ENCODE results near the gene B9D1.

The B9D1 gene, protein sequence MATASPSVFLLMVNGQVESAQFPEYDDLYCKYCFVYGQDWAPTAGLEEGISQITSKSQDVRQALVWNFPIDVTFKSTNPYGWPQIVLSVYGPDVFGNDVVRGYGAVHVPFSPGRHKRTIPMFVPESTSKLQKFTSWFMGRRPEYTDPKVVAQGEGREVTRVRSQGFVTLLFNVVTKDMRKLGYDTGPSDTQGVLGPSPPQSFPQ

GRCh38 chr17:19362277-19363113 is at the start of gene B9D1:
B9D1 (minus strand) TSS chr17:19362723; CDS start chr17:19362569, 154 bp downstream.
- DNase-seq, result peak; percentile 92

DNA sequence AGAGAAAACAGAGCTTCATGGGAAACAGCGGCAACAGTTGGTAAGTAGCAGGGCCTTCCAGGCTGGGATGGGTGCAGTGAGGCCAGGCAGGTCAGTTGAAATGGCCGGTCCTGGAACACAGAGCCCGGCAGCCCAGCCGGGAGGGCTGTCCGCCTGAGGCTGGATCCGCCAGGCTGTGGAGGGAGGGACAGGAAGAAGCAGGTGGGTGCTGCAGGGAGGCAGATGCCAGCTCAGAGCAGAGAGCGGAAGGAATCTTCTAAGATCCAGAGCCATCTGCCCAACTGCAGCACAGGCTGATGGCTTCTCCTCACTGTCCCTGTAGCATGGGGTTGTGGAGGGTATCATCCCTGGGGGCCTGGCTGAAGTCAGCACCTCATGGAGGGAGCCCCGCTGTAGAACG is 49.1 kb upstream of the B9D1 start:
- DNase-seq, result peak; percentile 94

DNA sequence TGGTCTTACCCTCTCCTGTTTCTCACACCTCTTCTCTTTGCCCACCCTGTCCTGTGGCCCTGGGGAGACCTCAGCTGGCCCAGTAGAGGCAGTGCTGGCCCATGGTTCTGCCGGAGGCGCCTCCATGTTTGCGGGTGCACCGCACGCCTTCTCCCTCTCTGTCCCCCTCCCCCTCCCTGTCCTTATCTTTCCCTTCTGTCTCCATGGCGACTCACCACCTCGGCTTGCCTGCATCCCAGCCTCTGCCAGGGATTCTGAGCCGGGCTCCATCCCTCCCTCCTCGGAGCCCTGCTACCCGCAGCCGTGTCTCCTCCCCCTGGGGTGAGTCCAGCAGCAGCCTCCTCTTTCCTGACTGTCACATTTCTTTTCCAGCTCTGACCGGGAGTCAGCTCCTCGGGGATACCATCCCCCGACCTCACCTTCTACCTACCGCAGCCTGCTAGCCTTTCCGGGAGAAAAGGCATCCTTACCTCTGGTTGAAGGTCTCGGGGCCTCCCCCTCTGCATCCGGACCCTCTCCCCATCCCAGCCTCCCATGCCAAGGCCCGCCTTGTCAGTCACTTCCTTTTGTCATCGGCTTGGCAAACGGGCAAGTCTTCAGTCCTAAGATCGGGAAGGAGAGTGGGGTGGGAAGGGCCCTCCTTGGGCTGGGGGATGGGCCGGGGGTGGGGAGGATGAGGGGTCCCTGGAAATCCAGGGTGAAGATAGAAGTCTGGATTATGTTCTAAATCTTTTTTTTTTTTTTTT is 48.5 kb upstream of the B9D1 start, which contains the start of gene RNF112:
Gene RNF112 (plus strand): TSS at position 358 of the 746 bp plus-strand sequence. CDS start 177 bp downstream, at position 535.
- peak; percentile 51 for DNase-seq

DNA sequence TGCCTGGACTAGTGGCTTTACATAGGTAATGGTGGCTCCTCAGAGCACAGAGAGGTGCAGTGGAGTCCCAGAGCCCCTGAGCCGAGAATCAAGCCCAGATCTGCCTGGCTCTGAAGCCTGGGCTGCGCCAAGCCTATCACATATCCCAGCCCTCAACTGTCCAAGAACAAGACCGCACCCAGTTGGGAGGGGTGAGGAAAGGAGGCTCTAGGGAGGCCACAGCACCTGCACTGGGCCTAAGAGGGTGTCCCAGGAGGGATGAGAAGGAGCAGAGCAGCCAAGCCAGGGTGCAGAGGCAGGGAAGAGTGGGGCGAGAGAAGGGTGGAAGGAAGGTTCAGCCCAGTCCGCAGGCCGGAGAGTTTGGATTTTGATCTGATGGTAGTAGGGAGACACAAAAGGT is 47.6 kb upstream of the B9D1 start:
- DNase-seq, result no peak

- DNase-seq, result no peak
These were observed 47.0 kb upstream of the B9D1 start for GRCh38 chr17:19409509-19409908.

DNA sequence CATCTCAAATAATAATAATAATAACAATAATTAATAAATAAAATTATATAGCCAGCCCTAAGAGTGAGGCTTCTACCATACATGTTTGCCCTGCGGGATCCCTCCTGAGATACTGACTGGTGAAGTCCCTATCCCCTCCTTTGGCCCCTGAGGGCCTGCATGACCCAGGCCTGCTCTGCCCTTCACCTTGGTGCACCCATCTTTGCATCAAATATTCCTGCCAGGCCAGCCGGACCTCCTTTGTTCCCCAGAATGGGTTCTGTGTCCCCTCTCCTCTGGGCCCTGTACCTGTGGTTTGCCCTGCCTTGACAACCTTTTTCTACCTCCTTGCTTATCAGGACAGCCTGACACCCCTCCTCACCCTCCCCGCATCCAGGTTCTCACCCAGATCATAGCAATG is 46.5 kb upstream of the B9D1 start:
- DNase-seq, result no peak

DNA sequence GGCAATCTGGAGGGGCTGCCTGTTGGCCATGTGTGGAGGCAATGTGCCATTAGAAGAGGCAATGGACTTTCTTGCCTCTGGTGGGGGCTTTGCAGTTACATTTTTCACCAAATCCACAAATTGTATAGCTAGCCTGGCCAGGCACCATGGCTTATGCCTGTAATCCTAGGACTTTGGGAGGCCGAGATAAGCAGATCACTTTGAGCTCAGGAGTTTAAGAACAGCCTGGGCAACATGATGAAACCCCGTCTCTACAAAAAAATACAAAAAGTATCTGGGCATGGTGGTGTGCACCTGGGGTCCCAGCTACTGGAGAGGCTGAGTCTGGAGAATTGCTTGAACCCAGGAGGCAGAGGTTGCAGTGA is 45.8 kb upstream of the B9D1 start:
- no peak for DNase-seq

DNA sequence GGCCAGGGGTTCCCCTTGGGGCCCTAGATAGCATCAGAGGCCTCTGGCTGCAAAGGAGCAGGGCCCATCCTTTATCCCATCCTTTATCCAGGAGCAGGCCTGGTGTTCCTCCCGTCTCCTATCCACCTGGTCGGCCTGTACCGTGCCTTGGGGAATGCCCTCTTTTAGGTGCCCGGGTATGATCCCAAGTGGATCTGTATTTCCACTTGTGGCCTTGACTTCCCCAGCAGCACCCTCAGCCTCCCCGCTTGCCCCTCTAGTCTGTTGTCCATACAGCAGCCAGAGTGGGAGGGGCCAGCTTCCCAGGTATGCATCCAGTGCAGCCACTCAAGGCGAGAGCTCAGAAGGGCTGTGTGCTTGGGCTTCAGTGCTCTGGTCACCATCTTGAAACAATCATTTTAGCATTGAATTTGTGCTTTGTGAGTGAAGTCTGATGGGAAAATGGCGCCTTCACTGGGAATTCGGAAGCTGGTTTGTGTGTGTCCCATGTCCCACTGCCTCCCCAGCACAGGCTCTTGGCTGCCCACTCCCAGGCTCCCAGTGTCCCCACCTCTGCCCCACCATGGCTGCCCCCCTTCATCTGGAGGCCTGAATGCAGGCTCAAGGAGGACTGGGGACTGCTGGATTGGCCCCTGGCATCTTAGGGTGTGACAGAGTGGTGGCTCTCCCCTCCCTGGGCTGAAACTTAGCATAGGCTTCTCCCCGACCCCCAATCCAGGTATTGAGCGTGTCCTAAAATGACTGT is 45.2 kb upstream of the B9D1 start:
- no peak for DNase-seq

DNA sequence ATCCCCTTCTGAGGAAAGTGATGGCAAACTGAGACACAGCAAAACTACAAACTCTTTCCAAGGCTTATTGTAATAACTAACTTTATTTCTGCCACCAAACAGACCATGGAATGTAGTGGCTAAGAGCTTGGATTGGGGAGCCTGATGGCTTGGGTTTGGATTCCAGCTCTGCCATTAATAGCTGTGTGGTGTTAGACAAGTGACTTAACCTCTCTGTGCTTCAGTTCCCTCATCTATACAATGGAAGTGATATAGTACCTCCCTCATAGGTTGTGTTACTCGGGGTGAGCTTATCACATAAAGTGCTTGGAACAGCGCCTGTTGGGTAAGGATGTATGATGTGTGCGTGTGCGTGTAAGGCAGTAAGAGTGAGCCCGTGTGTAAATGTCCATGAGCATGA is 42.6 kb upstream of the B9D1 start:
- DNase-seq, result no peak

GRCh38 chr17:19404264-19404663 is 41.7 kb upstream of the B9D1 start:
- DNase-seq, result no peak

GRCh38 chr17:19403021-19403420 is 40.5 kb upstream of the B9D1 start:
- DNase-seq, result no peak

GRCh38 chr17:19402171-19402570 is 39.6 kb upstream of the B9D1 start:
- DNase-seq, result no peak

- DNase-seq, result no peak
These were observed 38.9 kb upstream of the B9D1 start for GRCh38 chr17:19401321-19402010.

GRCh38 chr17:19399750-19400450 is 37.4 kb upstream of the B9D1 start:
- no peak for DNase-seq

GRCh38 chr17:19398301-19399181 is 36.0 kb upstream of the B9D1 start:
- peak; percentile 75 for DNase-seq

DNA sequence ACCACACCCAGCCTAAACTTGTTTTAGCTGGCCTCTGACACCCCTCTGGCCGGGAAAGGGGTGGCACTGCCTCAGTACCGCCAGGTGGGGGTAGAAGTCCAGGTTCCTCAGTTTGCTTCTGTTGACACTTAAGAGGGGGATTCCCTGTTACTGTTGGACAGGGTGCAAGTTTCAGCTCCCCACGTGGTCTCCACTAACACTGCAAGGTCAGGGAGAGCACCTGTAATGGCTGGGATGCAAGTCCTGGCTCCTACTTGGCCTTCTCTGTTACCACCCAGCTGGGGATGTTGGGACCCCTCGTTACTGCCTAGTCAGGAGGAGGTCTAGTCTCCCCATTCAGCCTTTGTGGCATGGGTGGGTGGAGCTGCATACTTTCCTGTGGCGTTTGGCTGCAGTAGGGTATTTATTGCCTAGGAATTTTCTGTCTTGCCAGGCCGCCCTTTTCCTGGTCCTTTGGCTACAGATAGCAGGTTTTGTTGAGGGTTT is 35.1 kb upstream of the B9D1 start:
- DNase-seq, result no peak

DNA sequence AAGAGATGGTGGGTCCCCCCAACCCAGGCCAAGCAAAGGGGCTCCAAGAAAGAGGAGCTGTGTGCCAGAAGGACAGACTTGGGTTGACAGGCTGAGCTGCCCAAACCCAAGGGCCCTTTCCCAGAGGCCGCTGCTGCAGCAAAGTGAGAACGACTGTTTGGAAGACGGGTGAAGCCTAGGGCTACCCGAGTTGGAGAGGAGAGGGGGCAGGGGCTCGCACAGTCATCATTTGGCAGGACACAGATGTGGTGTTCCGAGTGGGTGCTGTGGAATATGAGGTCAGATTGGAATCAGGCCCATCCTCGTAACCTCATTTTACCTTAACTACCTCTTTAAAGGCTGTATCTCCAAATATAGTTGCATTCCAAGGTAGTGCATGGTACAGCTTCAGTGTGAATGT is 29.8 kb upstream of the B9D1 start:
- DNase-seq, result no peak

- no peak for DNase-seq
These were observed 28.9 kb upstream of the B9D1 start for GRCh38 chr17:19391432-19391831.

- DNase-seq, result no peak
These were observed 28.4 kb upstream of the B9D1 start for GRCh38 chr17:19390951-19391350.
